Sigmoid colon (tissue), 4 donors: ENCODE results near the gene MYDGF.

Source experiments
- POLR2A ChIP-seq, 2 donors: fragments of 450-650 bp; IDR thresholded peaks; one replicate each; pipeline ENCODE4 v1.6.1; 2016; ENCODE audit warnings: antibody characterized with exemption in 2 of 2, mild to moderate bottlenecking in 2 of 2, moderate library complexity in 2 of 2
- POLR2AphosphoS5 ChIP-seq, 4 donors: sonication (generic); formaldehyde crosslinking; IDR thresholded peaks; one replicate each; pipeline ENCODE4 v1.6.1; 2017; ENCODE audit warnings: antibody characterized with exemption in 4 of 4

- TF ChIP-seq POLR2AphosphoS5 (IDR thresholded peaks at IDR 0.05), result no peak
- TF ChIP-seq POLR2A (IDR thresholded peaks at IDR 0.05), result no peak
Measured at GRCh38 chr19:4692251-4693077, 22.3 kb upstream of the MYDGF start.
